ENCODE results near the gene CAPN7. TPM values are rescaled to one million over a fixed set of nuclear protein-coding genes. Genes with fewer than 3 reads are reported as not detected.

Gene CAPN7
- total and polyA plus RNA-seq, 12 donors = 8.9 to 38.0 (median 26.4) TPM

DNA sequence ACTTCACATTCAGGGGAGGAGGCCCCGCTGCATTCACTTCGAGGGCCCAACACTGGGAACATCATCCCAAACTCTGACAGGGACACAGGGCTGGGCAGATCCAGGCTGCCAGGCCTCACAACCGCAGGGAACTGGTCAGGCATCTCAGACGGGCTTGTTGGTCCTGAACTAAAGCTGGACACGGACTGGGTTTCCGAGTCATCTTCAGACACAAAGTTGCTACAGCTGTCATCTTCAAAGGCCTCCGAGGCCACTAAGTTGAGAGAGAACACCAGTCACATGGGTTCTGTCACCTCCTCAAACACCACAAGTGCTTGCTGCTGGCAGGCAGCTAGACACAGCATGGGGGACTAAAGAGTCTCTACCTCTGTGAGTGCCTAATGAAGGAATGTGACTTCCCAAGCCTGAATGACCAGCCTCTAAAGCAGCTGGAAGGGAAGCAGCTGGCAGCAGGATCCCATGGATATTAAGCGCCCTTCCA, 50.9 kb downstream of the CAPN7 start:
- Histone ChIP-seq H3K27me3 (no peaks in the 10 kb centered on the region), H3K36me3 (peaks cover 0 to 100% (median 35%) of the 10 kb centered on the region in 9 donors), H3K4me3 (no peak overlapping the region), H3K4me1 (peaks cover 0 to 24% (median 5%) of the 10 kb centered on the region in 9 donors), H3K27ac (peak overlapping the region in 8 of 10 donors; percentile 31 to 69 (median 48)), H3K9me3 (no peaks in the 10 kb centered on the region)
- TF ChIP-seq, protein P1, sequence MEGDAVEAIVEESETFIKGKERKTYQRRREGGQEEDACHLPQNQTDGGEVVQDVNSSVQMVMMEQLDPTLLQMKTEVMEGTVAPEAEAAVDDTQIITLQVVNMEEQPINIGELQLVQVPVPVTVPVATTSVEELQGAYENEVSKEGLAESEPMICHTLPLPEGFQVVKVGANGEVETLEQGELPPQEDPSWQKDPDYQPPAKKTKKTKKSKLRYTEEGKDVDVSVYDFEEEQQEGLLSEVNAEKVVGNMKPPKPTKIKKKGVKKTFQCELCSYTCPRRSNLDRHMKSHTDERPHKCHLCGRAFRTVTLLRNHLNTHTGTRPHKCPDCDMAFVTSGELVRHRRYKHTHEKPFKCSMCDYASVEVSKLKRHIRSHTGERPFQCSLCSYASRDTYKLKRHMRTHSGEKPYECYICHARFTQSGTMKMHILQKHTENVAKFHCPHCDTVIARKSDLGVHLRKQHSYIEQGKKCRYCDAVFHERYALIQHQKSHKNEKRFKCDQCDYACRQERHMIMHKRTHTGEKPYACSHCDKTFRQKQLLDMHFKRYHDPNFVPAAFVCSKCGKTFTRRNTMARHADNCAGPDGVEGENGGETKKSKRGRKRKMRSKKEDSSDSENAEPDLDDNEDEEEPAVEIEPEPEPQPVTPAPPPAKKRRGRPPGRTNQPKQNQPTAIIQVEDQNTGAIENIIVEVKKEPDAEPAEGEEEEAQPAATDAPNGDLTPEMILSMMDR (IDR thresholded peaks at IDR 0.05) = no peak
- intact Hi-C loops (cut with DNase I) = loop anchor here in 2 of 10 donors (5.0 to 10.0 kb wide), 2 partner anchors 40 to 328 kb away; no protein-coding TSS in a partner anchor
- 57 to 67% methylated on average over 8 of the region's 8 CpGs for WGBS, 2 donors
- DNase-seq (no peak), ATAC-seq (peak in 7 of 8 donors; percentile 27 to 77 (median 72))

DNA sequence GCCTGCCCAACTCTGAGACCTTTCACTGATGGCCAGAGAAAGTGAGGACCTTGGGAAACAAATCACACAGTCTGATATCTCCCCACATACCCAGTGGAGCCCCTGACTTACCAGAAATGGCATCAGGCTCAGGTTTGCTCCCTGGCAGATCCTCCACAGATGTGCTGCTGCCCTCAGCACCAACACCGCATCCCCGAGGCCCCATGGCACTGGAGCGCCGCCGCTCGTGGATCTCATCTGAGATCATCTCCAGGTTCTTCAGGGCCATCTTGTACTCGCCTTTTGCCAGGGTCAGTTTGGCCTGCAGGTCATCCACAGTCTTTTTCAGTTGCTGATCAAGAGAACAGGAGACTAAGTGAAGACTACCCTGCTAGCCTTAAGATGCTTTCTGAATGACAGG, 52.7 kb downstream of the CAPN7 start:
- Histone ChIP-seq H3K4me3 (no peak overlapping the region), H3K9me3 (no peaks in the 10 kb centered on the region), H3K4me1 (peaks cover 0 to 27% (median 7%) of the 10 kb centered on the region in 9 donors), H3K36me3 (peaks cover 0 to 89% (median 20%) of the 10 kb centered on the region in 9 donors), H3K27ac (no peak overlapping the region), H3K27me3 (no peaks in the 10 kb centered on the region)
- ATAC-seq (no peak), DNase-seq (no peak)
- intact Hi-C loops (cut with DNase I) = loop anchor here in 2 of 10 donors (5.0 to 10.0 kb wide), 2 partner anchors 41 to 326 kb away; no protein-coding TSS in a partner anchor
- WGBS, 2 donors = 97 to 99% methylated on average over 7 of the region's 7 CpGs
- TF ChIP-seq, protein P1 (IDR thresholded peaks at IDR 0.05) = no peak

DNA sequence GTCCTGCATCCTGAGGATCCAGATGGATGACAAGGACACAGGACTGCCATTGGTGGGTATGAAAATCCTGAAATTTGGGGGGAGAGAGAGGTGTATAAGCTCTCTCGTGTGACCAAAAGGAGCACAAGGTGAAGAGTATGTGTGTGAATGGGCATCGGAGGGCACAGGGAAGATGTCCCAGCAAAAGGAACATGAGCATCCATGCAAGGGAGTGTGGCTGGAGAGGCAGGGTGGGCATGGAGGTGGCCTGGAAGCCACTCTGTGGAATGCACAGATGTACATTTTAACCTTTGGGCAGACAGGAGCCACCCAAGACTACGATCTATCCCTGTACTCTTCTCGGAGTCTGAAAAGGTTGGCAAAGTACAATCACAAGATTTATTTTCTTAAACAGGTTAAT, 54.5 kb downstream of the CAPN7 start:
- DNase-seq (no peak), ATAC-seq (no peak)
- Histone ChIP-seq H3K9me3 (no peaks in the 10 kb centered on the region), H3K27me3 (no peaks in the 10 kb centered on the region), H3K27ac (no peak overlapping the region), H3K36me3 (peaks cover 0 to 72% (median 19%) of the 10 kb centered on the region in 9 donors), H3K4me3 (no peak overlapping the region), H3K4me1 (peaks cover 0 to 41% (median 7%) of the 10 kb centered on the region in 9 donors)
- WGBS, 2 donors = 90 to 95% methylated on average over 4 of the region's 4 CpGs
- TF ChIP-seq, protein P1 (IDR thresholded peaks at IDR 0.05) = no peak
- intact Hi-C loops (cut with DNase I) = loop anchor here in 4 of 10 donors (10.0 kb wide), 1 partner anchor 294 kb away; no protein-coding TSS in a partner anchor

DNA sequence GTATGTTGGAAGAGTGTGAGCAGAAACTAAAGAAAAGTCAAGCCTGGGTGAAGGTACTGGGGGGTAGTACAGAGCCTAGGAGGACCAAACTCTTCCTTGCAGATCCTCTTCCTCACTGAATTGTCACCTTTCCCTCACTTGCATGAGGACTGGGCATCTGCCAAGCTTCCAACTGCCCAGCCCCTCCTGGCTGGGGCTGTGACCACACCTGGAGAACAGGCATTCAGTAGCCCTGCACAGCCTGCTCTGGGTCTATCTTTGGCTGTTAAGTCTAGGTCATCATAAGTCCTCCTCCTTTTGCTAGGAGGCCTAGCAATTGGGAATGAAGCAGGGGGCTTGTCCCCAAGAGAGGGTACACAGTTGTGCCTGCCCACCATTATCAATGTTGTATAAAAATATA, 55.2 kb downstream of the CAPN7 start:
- Histone ChIP-seq H3K4me1 (peaks cover 0 to 38% (median 6%) of the 10 kb centered on the region in 9 donors), H3K27ac (no peak overlapping the region), H3K36me3 (peaks cover 0 to 72% (median 15%) of the 10 kb centered on the region in 9 donors), H3K27me3 (no peaks in the 10 kb centered on the region), H3K4me3 (no peak overlapping the region), H3K9me3 (no peaks in the 10 kb centered on the region)
- DNase-seq (no peak), ATAC-seq (peak in 1 of 8 donors; percentile 10)
- TF ChIP-seq, protein P1 (IDR thresholded peaks at IDR 0.05) = no peak
- intact Hi-C loops (cut with DNase I) = loop anchor here in 4 of 10 donors (10.0 kb wide), 1 partner anchor 294 kb away; no protein-coding TSS in a partner anchor
